H1 (cell line): ENCODE measurements around the gene ZDHHC22.

Source experiments
- CBX5 ChIP-seq: fragments of 300-800, 300-1000 bp; sonication (generic); IDR thresholded peaks from 2 replicates; pipeline ENCODE4 v1.7.1; 2016; ENCODE audit warnings: antibody characterized with exemption, low read length, low read depth
- MAFK ChIP-seq: IDR thresholded peaks from 2 replicates; pipeline ENCODE4 v1.6.1; 2012; ENCODE audit warnings: low read depth, mild to moderate bottlenecking, improper control_type of control experiment, low read length
- POLR2AphosphoS5 ChIP-seq: IDR thresholded peaks from 2 replicates; pipeline ENCODE4 v1.6.1; 2011; ENCODE audit warnings: low read depth, low read length
- TAF1 ChIP-seq: IDR thresholded peaks from 2 replicates; pipeline ENCODE4 v1.6.1; 2011; ENCODE audit warnings: mild to moderate bottlenecking, low read depth, low read length
- ZNF274 ChIP-seq: IDR thresholded peaks from 2 replicates; pipeline ENCODE4 v1.7.0; 2012; ENCODE audit warnings: low read length, borderline replicate concordance; ENCODE audit errors: extremely low read depth
- TF ChIP-seq, protein P1 (sequence below), 3 experiments: IDR thresholded peaks; 1 replicate in 2 of 3; 2 replicates in 1 of 3; pipeline versions ENCODE4 v1.5.1 to v1.6.1; 2011; ENCODE audit warnings: low read length in 3 of 3, mild to moderate bottlenecking in 3 of 3, inconsistent platforms in 2 of 3, low read depth in 1 of 3, moderate library complexity in 1 of 3; ENCODE audit not compliant: insufficient read depth in 1 of 3; ENCODE audit errors: control extremely low read depth in 1 of 3

DNA sequence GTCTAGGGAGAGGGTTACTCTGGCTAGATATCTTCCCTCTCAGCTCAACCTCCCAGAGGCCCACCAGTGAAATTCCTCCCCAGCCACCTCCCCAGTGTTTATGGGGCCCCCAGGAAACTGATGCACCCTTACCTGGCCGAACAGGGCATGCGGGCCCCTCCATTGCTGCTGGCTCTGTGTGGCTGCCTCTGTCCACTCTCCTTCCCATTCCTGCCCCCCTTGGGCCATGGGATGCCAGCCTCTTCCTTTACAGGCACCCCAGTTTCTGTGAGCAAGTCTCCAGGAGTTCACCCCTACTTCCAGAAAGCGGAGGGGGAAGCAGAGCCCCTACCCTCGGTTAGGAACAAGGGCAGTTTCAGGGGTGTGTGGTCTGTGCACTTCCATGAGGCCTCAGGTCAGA, 19.4 kb upstream of the ZDHHC22 start:
- no peak for TF ChIP-seq CBX5
- TF ChIP-seq, protein P1, sequence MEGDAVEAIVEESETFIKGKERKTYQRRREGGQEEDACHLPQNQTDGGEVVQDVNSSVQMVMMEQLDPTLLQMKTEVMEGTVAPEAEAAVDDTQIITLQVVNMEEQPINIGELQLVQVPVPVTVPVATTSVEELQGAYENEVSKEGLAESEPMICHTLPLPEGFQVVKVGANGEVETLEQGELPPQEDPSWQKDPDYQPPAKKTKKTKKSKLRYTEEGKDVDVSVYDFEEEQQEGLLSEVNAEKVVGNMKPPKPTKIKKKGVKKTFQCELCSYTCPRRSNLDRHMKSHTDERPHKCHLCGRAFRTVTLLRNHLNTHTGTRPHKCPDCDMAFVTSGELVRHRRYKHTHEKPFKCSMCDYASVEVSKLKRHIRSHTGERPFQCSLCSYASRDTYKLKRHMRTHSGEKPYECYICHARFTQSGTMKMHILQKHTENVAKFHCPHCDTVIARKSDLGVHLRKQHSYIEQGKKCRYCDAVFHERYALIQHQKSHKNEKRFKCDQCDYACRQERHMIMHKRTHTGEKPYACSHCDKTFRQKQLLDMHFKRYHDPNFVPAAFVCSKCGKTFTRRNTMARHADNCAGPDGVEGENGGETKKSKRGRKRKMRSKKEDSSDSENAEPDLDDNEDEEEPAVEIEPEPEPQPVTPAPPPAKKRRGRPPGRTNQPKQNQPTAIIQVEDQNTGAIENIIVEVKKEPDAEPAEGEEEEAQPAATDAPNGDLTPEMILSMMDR (IDR thresholded peaks at IDR 0.05; ENCODE audit: control extremely low read depth in 1 of 3, insufficient read depth in 1 of 3, low read depth in 1 of 3, low read length in 3 of 3): no peak
- no peak for TF ChIP-seq TAF1
- no peak for TF ChIP-seq POLR2AphosphoS5
- TF ChIP-seq ZNF274: no peak
- TF ChIP-seq MAFK: no peak
